Thyroid gland (tissue), 4 donors: Measurements from ENCODE around the gene TEX38.

Experiments
- CTCF ChIP-seq, 6 experiments: fragments of 200-600 bp in 3 of 6; fragments of 450-650 bp in 3 of 6; sonication (generic) in 3 of 6; IDR thresholded peaks; one replicate each; pipeline ENCODE4 v1.5.1; 2016 to 2019; ENCODE audit warnings: antibody characterized with exemption in 6 of 6, mild to moderate bottlenecking in 2 of 6, inconsistent platforms in 1 of 6, moderate library complexity in 1 of 6
- POLR2A ChIP-seq, 2 donors: fragments of 450-650 bp; IDR thresholded peaks; one replicate each; pipeline ENCODE4 v1.6.1; 2017; ENCODE audit warnings: antibody characterized with exemption in 2 of 2, mild to moderate bottlenecking in 2 of 2, moderate library complexity in 1 of 2

GRCh38 chr1:46714976-46715375 is 43.3 kb downstream of the TEX38 start:
- TF ChIP-seq CTCF (IDR thresholded peaks at IDR 0.05) (no peak), POLR2A (IDR thresholded peaks at IDR 0.05) (no peak)
